ENCODE data around the gene JAKMIP1. TPM values are rescaled to one million over a fixed set of nuclear protein-coding genes. Genes with fewer than 3 reads are reported as not detected.

JAKMIP1 gene
- total and polyA plus RNA-seq, 9 donors: 0.33 to 1.00 (median 0.56) TPM; not detected in 1

DNA sequence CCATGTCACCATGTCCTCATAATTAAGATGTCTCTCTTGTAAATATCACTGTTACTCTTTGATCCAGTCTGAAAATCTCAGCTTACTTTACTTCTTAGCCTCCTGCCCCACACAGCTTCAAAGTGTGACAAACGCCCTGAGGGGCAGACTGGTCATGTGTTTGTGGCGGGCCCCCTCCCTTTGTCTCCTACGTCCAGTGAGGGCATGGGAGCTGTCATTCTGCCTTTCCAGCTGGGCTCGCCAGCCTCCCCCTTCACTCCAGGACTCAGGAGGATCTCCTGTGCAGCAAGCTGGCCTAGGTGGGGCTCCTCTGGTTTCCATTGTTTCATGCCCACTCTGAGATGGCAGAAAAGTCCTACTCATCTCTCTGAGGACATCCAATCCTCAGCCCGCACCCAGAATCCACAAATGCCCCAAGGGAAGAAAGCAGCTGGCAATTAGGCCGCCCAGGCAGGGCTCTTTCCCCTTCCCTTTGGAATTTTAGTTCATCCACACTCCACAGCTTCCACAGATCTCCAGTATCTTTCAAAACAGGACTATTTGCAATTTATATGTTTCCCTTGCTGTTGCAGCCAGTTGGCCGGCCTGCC is 95.7 kb downstream of the JAKMIP1 start:
- Histone ChIP-seq H3K27ac (no peak overlapping the region), H3K36me3 (no peaks in the 10 kb centered on the region), H3K27me3 (no peaks in the 10 kb centered on the region), H3K4me3 (no peak overlapping the region), H3K9me3 (no peaks in the 10 kb centered on the region), H3K4me1 (ENCODE audit: insufficient read depth) (no peaks in the 10 kb centered on the region)
- no peak for DNase-seq
- intact Hi-C loops (cut with DNase I): no loop called here
- TF ChIP-seq POLR2A (IDR thresholded peaks at IDR 0.05) (no peak), EP300 (IDR thresholded peaks at IDR 0.05) (no peak)
- TF ChIP-seq, protein P1, sequence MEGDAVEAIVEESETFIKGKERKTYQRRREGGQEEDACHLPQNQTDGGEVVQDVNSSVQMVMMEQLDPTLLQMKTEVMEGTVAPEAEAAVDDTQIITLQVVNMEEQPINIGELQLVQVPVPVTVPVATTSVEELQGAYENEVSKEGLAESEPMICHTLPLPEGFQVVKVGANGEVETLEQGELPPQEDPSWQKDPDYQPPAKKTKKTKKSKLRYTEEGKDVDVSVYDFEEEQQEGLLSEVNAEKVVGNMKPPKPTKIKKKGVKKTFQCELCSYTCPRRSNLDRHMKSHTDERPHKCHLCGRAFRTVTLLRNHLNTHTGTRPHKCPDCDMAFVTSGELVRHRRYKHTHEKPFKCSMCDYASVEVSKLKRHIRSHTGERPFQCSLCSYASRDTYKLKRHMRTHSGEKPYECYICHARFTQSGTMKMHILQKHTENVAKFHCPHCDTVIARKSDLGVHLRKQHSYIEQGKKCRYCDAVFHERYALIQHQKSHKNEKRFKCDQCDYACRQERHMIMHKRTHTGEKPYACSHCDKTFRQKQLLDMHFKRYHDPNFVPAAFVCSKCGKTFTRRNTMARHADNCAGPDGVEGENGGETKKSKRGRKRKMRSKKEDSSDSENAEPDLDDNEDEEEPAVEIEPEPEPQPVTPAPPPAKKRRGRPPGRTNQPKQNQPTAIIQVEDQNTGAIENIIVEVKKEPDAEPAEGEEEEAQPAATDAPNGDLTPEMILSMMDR (IDR thresholded peaks at IDR 0.05): no peak
- WGBS, 3 donors: 83 to 86% (median 85%) methylated on average over 7 of the region's 7 CpGs

GRCh38 chr4:6097581-6097980 is 102.8 kb downstream of the JAKMIP1 start:
- Histone ChIP-seq H3K27ac (no peak overlapping the region), H3K27me3 (no peaks in the 10 kb centered on the region), H3K36me3 (no peaks in the 10 kb centered on the region), H3K4me3 (no peak overlapping the region), H3K9me3 (no peaks in the 10 kb centered on the region), H3K4me1 (ENCODE audit: insufficient read depth) (no peaks in the 10 kb centered on the region)
- no peak for DNase-seq
- intact Hi-C loops (cut with DNase I): no loop called here
- 85 to 92% (median 91%) methylated on average over 5 of the region's 5 CpGs for WGBS, 3 donors
- TF ChIP-seq EP300 (IDR thresholded peaks at IDR 0.05): no peak
- TF ChIP-seq POLR2A (IDR thresholded peaks at IDR 0.05): no peak
- TF ChIP-seq, protein P1 (IDR thresholded peaks at IDR 0.05): no peak

- H3K4me3 ChIP-seq: no peak overlapping the region
- 90 to 96% (median 93%) methylated on average over 6 of the region's 6 CpGs for WGBS, 3 donors
- H3K9me3 ChIP-seq: no peaks in the 10 kb centered on the region
- no peaks in the 10 kb centered on the region for H3K4me1 ChIP-seq (ENCODE audit: insufficient read depth)
- no peak overlapping the region for H3K27ac ChIP-seq
- no peaks in the 10 kb centered on the region for H3K36me3 ChIP-seq
- H3K27me3 ChIP-seq: no peaks in the 10 kb centered on the region
- intact Hi-C loops (cut with DNase I): no loop called here
- DNase-seq: no peak
- no peak for TF ChIP-seq EP300 (IDR thresholded peaks at IDR 0.05)
Measured at GRCh38 chr4:6095897-6096296, 104.5 kb downstream of the JAKMIP1 start.

- H3K27ac ChIP-seq: no peak overlapping the region
- H3K27me3 ChIP-seq: no peaks in the 10 kb centered on the region
- H3K36me3 ChIP-seq: no peaks in the 10 kb centered on the region
- H3K4me1 ChIP-seq (ENCODE audit: insufficient read depth): no peaks in the 10 kb centered on the region
- no peak for DNase-seq
- H3K9me3 ChIP-seq: no peaks in the 10 kb centered on the region
- intact Hi-C loops (cut with DNase I): no loop called here
- 71 to 81% (median 79%) methylated on average over 8 of the region's 8 CpGs for WGBS, 3 donors
- no peak for TF ChIP-seq POLR2A (IDR thresholded peaks at IDR 0.05)
- TF ChIP-seq EP300 (IDR thresholded peaks at IDR 0.05): no peak
- TF ChIP-seq, protein P1 (IDR thresholded peaks at IDR 0.05): no peak
- no peak overlapping the region for H3K4me3 ChIP-seq
Measured at GRCh38 chr4:6095023-6095752, 105.2 kb downstream of the JAKMIP1 start.

- Histone ChIP-seq H3K9me3 (no peaks in the 10 kb centered on the region), H3K4me1 (ENCODE audit: insufficient read depth) (no peaks in the 10 kb centered on the region), H3K27me3 (no peaks in the 10 kb centered on the region), H3K27ac (no peak overlapping the region), H3K4me3 (no peak overlapping the region), H3K36me3 (no peaks in the 10 kb centered on the region)
- TF ChIP-seq EP300 (IDR thresholded peaks at IDR 0.05) (no peak), POLR2A (IDR thresholded peaks at IDR 0.05) (no peak)
- TF ChIP-seq, protein P1 (IDR thresholded peaks at IDR 0.05): no peak
- WGBS, 3 donors: 44 to 69% (median 54%) methylated on average over 6 of the region's 6 CpGs
- intact Hi-C loops (cut with DNase I): no loop called here
- no peak for DNase-seq
Measured at GRCh38 chr4:6093671-6094070, 106.7 kb downstream of the JAKMIP1 start.
